ENCODE data around the gene CAMK1G. TPM values are rescaled to one million over a fixed set of nuclear protein-coding genes. Genes with fewer than 3 reads are reported as not detected.

CAMK1G gene
- total RNA-seq, 1 experiment from 2014 or later, result 21.2 TPM

- Histone ChIP-seq H3K4me1 (ENCODE audit: insufficient read depth, low read length, poor library complexity, severe bottlenecking) (peaks cover 61% of the 10 kb centered on the region), H3K27me3 (replicated peaks; ENCODE audit: insufficient read depth, low read depth, low read length, poor library complexity) (no peaks in the 10 kb centered on the region), H3K36me3 (ENCODE audit: insufficient read depth, low read length, poor library complexity, severe bottlenecking) (no peaks in the 10 kb centered on the region), H3K27ac (ENCODE audit: low read depth, low read length, poor library complexity, severe bottlenecking) (peak overlapping the region; percentile 87), H3K9me3 (ENCODE audit: low read depth, low read length, poor library complexity, severe bottlenecking) (no peaks in the 10 kb centered on the region), H3K4me3 (ENCODE audit: low read depth, low read length, poor library complexity, severe bottlenecking) (no peak overlapping the region)
- POLR2A ChIA-PET (ENCODE audit: low non-redundant PET), result no interaction called here
- CTCF ChIA-PET, result interaction anchor here (0.6 kb wide), 1 partner anchor 61 kb away, joined by 3 read pairs; no protein-coding TSS in a partner anchor
- BruUV-seq (replicated peaks), result no TSS peak
- intact Hi-C loops (cut with micrococcal nuclease; ENCODE audit: unreplicated experiment), result loop anchor here (2.0 kb wide), 2 partner anchors 50 to 58 kb away; no protein-coding TSS in a partner anchor
- TF ChIP-seq EZH2 (IDR thresholded peaks at IDR 0.05; ENCODE audit: borderline replicate concordance, low read depth, low read length, poor library complexity, severe bottlenecking), result no peak
- TF ChIP-seq, protein P1, sequence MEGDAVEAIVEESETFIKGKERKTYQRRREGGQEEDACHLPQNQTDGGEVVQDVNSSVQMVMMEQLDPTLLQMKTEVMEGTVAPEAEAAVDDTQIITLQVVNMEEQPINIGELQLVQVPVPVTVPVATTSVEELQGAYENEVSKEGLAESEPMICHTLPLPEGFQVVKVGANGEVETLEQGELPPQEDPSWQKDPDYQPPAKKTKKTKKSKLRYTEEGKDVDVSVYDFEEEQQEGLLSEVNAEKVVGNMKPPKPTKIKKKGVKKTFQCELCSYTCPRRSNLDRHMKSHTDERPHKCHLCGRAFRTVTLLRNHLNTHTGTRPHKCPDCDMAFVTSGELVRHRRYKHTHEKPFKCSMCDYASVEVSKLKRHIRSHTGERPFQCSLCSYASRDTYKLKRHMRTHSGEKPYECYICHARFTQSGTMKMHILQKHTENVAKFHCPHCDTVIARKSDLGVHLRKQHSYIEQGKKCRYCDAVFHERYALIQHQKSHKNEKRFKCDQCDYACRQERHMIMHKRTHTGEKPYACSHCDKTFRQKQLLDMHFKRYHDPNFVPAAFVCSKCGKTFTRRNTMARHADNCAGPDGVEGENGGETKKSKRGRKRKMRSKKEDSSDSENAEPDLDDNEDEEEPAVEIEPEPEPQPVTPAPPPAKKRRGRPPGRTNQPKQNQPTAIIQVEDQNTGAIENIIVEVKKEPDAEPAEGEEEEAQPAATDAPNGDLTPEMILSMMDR (conservative IDR thresholded peaks at IDR 0.05; ENCODE audit: low read depth, low read length), result no peak
- DNase-seq (ENCODE audit: low spot score), result no peak
Measured at GRCh38 chr1:209626346-209627026, 43.0 kb downstream of the CAMK1G start.

DNA sequence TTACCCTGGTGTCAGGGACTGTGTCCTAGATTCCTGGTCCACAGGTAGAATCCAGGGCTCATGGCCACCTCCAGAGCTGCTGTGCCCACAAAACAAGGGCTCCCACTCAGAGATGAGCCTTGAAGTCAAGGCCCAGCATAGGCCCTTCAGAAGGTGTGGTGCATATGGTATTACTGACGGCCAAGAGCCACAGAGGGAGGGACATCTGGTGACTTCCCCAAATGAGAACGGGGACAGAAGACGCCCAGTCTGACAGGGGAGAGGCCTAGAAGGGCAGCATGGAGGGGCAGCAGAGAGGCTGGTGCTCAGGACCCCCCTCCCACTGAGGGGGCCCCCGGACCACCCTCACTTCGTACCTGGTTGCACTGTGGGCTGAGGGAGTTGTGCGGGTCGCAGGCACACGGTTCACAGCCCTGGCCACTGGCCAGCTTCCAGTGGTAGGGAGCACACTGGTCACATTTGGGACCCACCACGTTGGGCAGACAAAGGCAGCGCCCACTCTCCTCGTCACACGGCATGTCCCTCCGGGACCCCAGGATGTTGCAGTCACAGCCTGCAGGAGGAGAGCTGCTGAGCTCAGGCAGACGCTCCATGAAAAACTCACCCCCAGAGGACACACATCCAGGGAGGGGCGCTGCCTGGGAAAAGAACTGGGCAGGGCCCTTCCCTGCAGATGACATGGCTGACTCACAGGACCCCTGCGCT is 43.7 kb downstream of the CAMK1G start:
- H3K4me3 ChIP-seq (ENCODE audit: low read depth, low read length, poor library complexity, severe bottlenecking), result no peak overlapping the region
- DNase-seq (ENCODE audit: low spot score), result no peak
- CTCF ChIA-PET, result interaction anchor here (0.9 to 2.0 kb wide), 5 partner anchors 30 to 122 kb away, joined by 3 to 20 read pairs (median 3); no protein-coding TSS in a partner anchor
- no peaks in the 10 kb centered on the region for H3K27me3 ChIP-seq (replicated peaks; ENCODE audit: insufficient read depth, low read depth, low read length, poor library complexity)
- H3K9me3 ChIP-seq (ENCODE audit: low read depth, low read length, poor library complexity, severe bottlenecking), result no peaks in the 10 kb centered on the region
- intact Hi-C loops (cut with micrococcal nuclease; ENCODE audit: unreplicated experiment), result loop anchor here (2.0 kb wide), 2 partner anchors 50 to 58 kb away; no protein-coding TSS in a partner anchor
- POLR2A ChIA-PET (ENCODE audit: low non-redundant PET), result no interaction called here
- BruUV-seq (replicated peaks), result no TSS peak
- no peaks in the 10 kb centered on the region for H3K36me3 ChIP-seq (ENCODE audit: insufficient read depth, low read length, poor library complexity, severe bottlenecking)
- no peak for TF ChIP-seq EZH2 (IDR thresholded peaks at IDR 0.05; ENCODE audit: borderline replicate concordance, low read depth, low read length, poor library complexity, severe bottlenecking)
- TF ChIP-seq, protein P1 (conservative IDR thresholded peaks at IDR 0.05; ENCODE audit: low read depth, low read length), result no peak
- H3K27ac ChIP-seq (ENCODE audit: low read depth, low read length, poor library complexity, severe bottlenecking), result peak overlapping the region; percentile 87
- peaks cover 54% of the 10 kb centered on the region for H3K4me1 ChIP-seq (ENCODE audit: insufficient read depth, low read length, poor library complexity, severe bottlenecking)

GRCh38 chr1:209627732-209628196 is 44.2 kb downstream of the CAMK1G start:
- no peaks in the 10 kb centered on the region for H3K27me3 ChIP-seq (replicated peaks; ENCODE audit: insufficient read depth, low read depth, low read length, poor library complexity)
- ChIA-PET CTCF (interaction anchor here (0.9 to 2.0 kb wide), 5 partner anchors 30 to 122 kb away, joined by 3 to 20 read pairs (median 3); no protein-coding TSS in a partner anchor), POLR2A (ENCODE audit: low non-redundant PET) (no interaction called here)
- TF ChIP-seq, protein P1 (conservative IDR thresholded peaks at IDR 0.05; ENCODE audit: low read depth, low read length), result peak; percentile 99
- TF ChIP-seq EZH2 (IDR thresholded peaks at IDR 0.05; ENCODE audit: borderline replicate concordance, low read depth, low read length, poor library complexity, severe bottlenecking), result no peak
- no peak overlapping the region for H3K4me3 ChIP-seq (ENCODE audit: low read depth, low read length, poor library complexity, severe bottlenecking)
- intact Hi-C loops (cut with micrococcal nuclease; ENCODE audit: unreplicated experiment), result loop anchor here (2.0 kb wide), 3 partner anchors 51 to 141 kb away; no protein-coding TSS in a partner anchor
- peaks cover 48% of the 10 kb centered on the region for H3K4me1 ChIP-seq (ENCODE audit: insufficient read depth, low read length, poor library complexity, severe bottlenecking)
- no peaks in the 10 kb centered on the region for H3K9me3 ChIP-seq (ENCODE audit: low read depth, low read length, poor library complexity, severe bottlenecking)
- no peaks in the 10 kb centered on the region for H3K36me3 ChIP-seq (ENCODE audit: insufficient read depth, low read length, poor library complexity, severe bottlenecking)
- BruUV-seq (replicated peaks), result no TSS peak
- H3K27ac ChIP-seq (ENCODE audit: low read depth, low read length, poor library complexity, severe bottlenecking), result peak overlapping the region; percentile 87
- DNase-seq (ENCODE audit: low spot score), result peak; percentile 91

Data from A673 (cell line).